Measurements from ENCODE around the gene PROSER2. TPM values are rescaled to one million over a fixed set of nuclear protein-coding genes. Genes with fewer than 3 reads are reported as not detected.

The PROSER2 gene
- total and polyA plus RNA-seq, 10 donors = 1.6 to 15.4 (median 6.1) TPM

DNA sequence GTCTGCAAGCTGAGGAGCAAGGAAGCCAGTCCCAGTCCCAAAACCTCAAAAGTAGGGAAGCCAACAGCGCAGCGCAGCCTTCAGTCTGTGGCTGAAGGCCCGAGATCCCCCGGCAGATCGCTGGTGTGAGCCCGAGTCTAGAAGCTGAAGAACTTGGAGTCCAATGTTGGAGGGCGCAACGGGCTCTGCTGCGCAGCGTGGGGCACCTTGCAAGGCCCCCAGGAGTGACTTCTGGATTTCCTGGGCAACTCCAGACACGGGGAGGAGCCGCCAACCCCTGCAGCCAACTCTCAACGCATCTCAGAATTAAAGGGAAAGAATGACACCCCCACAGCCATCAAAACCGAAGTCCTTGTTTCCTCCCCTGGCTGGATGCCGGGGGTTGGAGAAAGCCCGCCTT is 18.8 kb upstream of the PROSER2 start:
- Histone ChIP-seq H3K27me3 (replicated peaks in 1 of 7) (no peaks in the 10 kb centered on the region), H3K4me1 (peaks cover 0 to 15% (median 2%) of the 10 kb centered on the region in 6 donors), H3K4me3 (no peak overlapping the region), H3K36me3 (no peaks in the 10 kb centered on the region), H3K9me3 (no peaks in the 10 kb centered on the region), H3K27ac (no peak overlapping the region)
- TF ChIP-seq POLR2A (IDR thresholded peaks at IDR 0.05) (no peak), POLR2AphosphoS5 (IDR thresholded peaks at IDR 0.05) (no peak)
- TF ChIP-seq, protein P1, sequence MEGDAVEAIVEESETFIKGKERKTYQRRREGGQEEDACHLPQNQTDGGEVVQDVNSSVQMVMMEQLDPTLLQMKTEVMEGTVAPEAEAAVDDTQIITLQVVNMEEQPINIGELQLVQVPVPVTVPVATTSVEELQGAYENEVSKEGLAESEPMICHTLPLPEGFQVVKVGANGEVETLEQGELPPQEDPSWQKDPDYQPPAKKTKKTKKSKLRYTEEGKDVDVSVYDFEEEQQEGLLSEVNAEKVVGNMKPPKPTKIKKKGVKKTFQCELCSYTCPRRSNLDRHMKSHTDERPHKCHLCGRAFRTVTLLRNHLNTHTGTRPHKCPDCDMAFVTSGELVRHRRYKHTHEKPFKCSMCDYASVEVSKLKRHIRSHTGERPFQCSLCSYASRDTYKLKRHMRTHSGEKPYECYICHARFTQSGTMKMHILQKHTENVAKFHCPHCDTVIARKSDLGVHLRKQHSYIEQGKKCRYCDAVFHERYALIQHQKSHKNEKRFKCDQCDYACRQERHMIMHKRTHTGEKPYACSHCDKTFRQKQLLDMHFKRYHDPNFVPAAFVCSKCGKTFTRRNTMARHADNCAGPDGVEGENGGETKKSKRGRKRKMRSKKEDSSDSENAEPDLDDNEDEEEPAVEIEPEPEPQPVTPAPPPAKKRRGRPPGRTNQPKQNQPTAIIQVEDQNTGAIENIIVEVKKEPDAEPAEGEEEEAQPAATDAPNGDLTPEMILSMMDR (IDR thresholded peaks at IDR 0.05 in 8 of 11, conservative IDR thresholded peaks at IDR 0.05 in 3 of 11) = no peak
- intact Hi-C loops (cut with DNase I; ENCODE audit: low total_unique reads) = no loop called here
- 85 to 97% (median 90%) methylated on average over 15 to 16 of the region's 16 CpGs for WGBS, 5 donors
- no peak for DNase-seq

DNA sequence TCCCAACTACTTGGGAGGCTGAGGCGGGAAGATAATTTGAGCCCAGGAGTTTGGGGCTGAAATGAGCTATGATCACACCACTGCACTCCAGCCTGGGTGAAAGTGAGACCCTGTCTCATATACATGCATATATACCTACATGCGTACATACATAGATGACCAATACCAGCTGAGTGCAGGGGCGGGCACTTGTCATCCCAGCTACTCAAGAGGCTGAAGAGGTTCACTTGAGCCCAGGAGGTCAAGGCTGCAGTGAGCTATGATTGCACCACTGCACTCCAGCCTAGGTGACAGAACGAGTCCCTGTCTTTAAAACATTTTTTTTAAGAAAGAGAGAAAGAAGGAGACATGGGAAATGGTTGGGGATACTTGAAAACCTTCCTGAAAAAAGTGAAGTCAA is 17.4 kb upstream of the PROSER2 start:
- no peak for DNase-seq
- TF ChIP-seq, protein P1 (IDR thresholded peaks at IDR 0.05 in 8 of 11, conservative IDR thresholded peaks at IDR 0.05 in 3 of 11) = no peak
- TF ChIP-seq POLR2AphosphoS5 (IDR thresholded peaks at IDR 0.05) = no peak
- no peak for TF ChIP-seq POLR2A (IDR thresholded peaks at IDR 0.05)
- WGBS, 5 donors = 48 to 90% (median 81%) methylated on average over 3 to 4 of the region's 4 CpGs
- Histone ChIP-seq H3K27ac (no peak overlapping the region), H3K27me3 (replicated peaks in 1 of 7) (no peaks in the 10 kb centered on the region), H3K9me3 (no peaks in the 10 kb centered on the region), H3K4me3 (no peak overlapping the region), H3K36me3 (no peaks in the 10 kb centered on the region), H3K4me1 (peaks cover 0 to 9% (median 0%) of the 10 kb centered on the region in 6 donors)
- intact Hi-C loops (cut with DNase I; ENCODE audit: low total_unique reads) = no loop called here

DNA sequence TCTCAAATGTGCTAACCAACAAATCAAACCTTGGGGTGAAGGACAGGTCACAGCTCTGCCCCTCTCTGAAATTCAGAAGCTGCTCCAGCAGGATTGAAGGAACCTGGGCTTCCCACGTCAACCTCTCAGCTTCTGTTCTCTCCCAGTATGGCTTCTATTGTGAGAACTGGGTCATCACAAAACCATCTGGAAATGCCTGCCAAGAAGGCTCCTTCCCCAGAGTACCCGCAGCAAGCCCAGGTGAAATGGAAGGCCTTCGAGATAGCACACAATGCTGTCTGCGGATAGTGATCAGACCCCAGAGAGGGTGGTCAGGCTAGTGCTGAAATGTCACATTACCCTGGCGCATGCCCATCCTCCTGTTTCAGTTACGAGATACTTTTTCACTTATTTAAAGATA is 16.4 kb upstream of the PROSER2 start:
- intact Hi-C loops (cut with DNase I; ENCODE audit: low total_unique reads) = no loop called here
- no peak for DNase-seq
- 82 to 98% (median 91%) methylated on average over 6 of the region's 6 CpGs for WGBS, 5 donors
- Histone ChIP-seq H3K4me3 (no peak overlapping the region), H3K27me3 (replicated peaks in 1 of 7) (no peaks in the 10 kb centered on the region), H3K36me3 (no peaks in the 10 kb centered on the region), H3K4me1 (peaks cover 0 to 9% (median 0%) of the 10 kb centered on the region in 6 donors), H3K9me3 (no peaks in the 10 kb centered on the region), H3K27ac (no peak overlapping the region)
- TF ChIP-seq, protein P1 (IDR thresholded peaks at IDR 0.05 in 8 of 11, conservative IDR thresholded peaks at IDR 0.05 in 3 of 11) = no peak
- TF ChIP-seq POLR2A (IDR thresholded peaks at IDR 0.05) (no peak), POLR2AphosphoS5 (IDR thresholded peaks at IDR 0.05) (no peak)

DNA sequence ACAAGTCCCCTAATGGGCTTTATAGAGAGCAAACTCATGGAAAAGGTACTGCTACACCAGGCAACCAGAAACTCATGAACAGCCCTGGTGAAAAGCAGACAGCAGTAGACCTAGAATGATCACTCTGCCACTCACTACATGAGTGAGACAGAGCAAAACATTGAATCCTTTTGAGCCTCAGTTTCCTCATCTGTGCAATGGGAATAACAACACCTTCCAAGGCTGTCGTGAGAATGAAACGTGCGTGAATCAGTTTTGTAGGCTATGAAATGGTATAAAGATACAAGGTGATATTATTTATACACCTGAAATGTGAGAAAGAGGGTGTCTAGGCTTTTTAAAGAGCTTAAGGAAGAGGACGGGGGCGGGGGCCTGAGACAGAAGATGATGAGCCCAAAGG is 14.3 kb upstream of the PROSER2 start:
- Histone ChIP-seq H3K4me3 (no peak overlapping the region), H3K36me3 (no peaks in the 10 kb centered on the region), H3K27ac (no peak overlapping the region), H3K4me1 (peaks cover 0 to 16% (median 0%) of the 10 kb centered on the region in 6 donors), H3K27me3 (replicated peaks in 1 of 7) (no peaks in the 10 kb centered on the region), H3K9me3 (no peaks in the 10 kb centered on the region)
- no peak for DNase-seq
- 90 to 99% (median 95%) methylated on average over 5 of the region's 5 CpGs for WGBS, 5 donors
- intact Hi-C loops (cut with DNase I; ENCODE audit: low total_unique reads) = no loop called here
- no peak for TF ChIP-seq POLR2AphosphoS5 (IDR thresholded peaks at IDR 0.05)
- TF ChIP-seq, protein P1 (IDR thresholded peaks at IDR 0.05 in 8 of 11, conservative IDR thresholded peaks at IDR 0.05 in 3 of 11) = no peak
- TF ChIP-seq POLR2A (IDR thresholded peaks at IDR 0.05) = no peak

All from spleen (tissue), 11 donors.